ENCODE results near the gene SLC9A3. TPM values are rescaled to one million over a fixed set of nuclear protein-coding genes. Genes with fewer than 3 reads are reported as not detected.

The SLC9A3 gene
- total RNA-seq, 6 donors from 2014 or later, result 1.0 to 4.1 (median 1.9) TPM

- H3K27me3 ChIP-seq, result peaks cover 0 to 20% (median 6%) of the 10 kb centered on the region in 4 donors
- 92 to 95% methylated on average over 25 to 26 of the region's 26 CpGs for WGBS, 2 donors
Measured at GRCh38 chr5:483011-483410, 41.2 kb downstream of the SLC9A3 start.

GRCh38 chr5:482506-482905, 41.7 kb downstream of the SLC9A3 start:
- peaks cover 0 to 22% (median 9%) of the 10 kb centered on the region in 4 donors for H3K27me3 ChIP-seq
- TF ChIP-seq POLR2AphosphoS5 (IDR thresholded peaks at IDR 0.05), result no peak
- TF ChIP-seq POLR2A (IDR thresholded peaks at IDR 0.05), result no peak
- TF ChIP-seq CTCF (IDR thresholded peaks at IDR 0.05), result no peak
- no peak for TF ChIP-seq EP300 (IDR thresholded peaks at IDR 0.05)
- no peak for ATAC-seq (ENCODE audit: low FRiP score in 2 of 2)

More at GRCh38 chr5:483011-483410, 41.2 kb downstream of the SLC9A3 start:
- Histone ChIP-seq H3K36me3 (no peaks in the 10 kb centered on the region), H3K4me3 (no peak overlapping the region), H3K9me3 (no peaks in the 10 kb centered on the region), H3K4me1 (peaks cover 0 to 4% (median 0%) of the 10 kb centered on the region in 4 donors), H3K27ac (no peak overlapping the region)
- ATAC-seq (ENCODE audit: low FRiP score in 2 of 2) (no peak), DNase-seq (peak in 1 of 2 donors; percentile 78)
- TF ChIP-seq EP300 (IDR thresholded peaks at IDR 0.05) (no peak), CTCF (IDR thresholded peaks at IDR 0.05) (no peak)

GRCh38 chr5:482021-482420, 42.2 kb downstream of the SLC9A3 start:
- H3K36me3 ChIP-seq, result no peaks in the 10 kb centered on the region
- no peak overlapping the region for H3K4me3 ChIP-seq
- DNase-seq (peak in 1 of 2 donors; percentile 59), ATAC-seq (ENCODE audit: low FRiP score in 2 of 2) (no peak)
- peaks cover 0 to 4% (median 0%) of the 10 kb centered on the region in 4 donors for H3K4me1 ChIP-seq
- WGBS, 2 donors, result 72 to 80% methylated on average over 1 to 22 of the region's 24 CpGs
- TF ChIP-seq POLR2AphosphoS5 (IDR thresholded peaks at IDR 0.05) (no peak), CTCF (IDR thresholded peaks at IDR 0.05) (no peak), POLR2A (IDR thresholded peaks at IDR 0.05) (no peak), EP300 (IDR thresholded peaks at IDR 0.05) (no peak)
- H3K9me3 ChIP-seq, result no peaks in the 10 kb centered on the region
- H3K27ac ChIP-seq, result no peak overlapping the region
- H3K27me3 ChIP-seq, result peaks cover 0 to 24% (median 10%) of the 10 kb centered on the region in 4 donors

More at GRCh38 chr5:482506-482905, 41.7 kb downstream of the SLC9A3 start:
- peaks cover 0 to 4% (median 0%) of the 10 kb centered on the region in 4 donors for H3K4me1 ChIP-seq
- no peak overlapping the region for H3K27ac ChIP-seq
- WGBS, 2 donors, result 94 to 97% methylated on average over 12 to 27 of the region's 27 CpGs
- H3K9me3 ChIP-seq, result no peaks in the 10 kb centered on the region
- H3K4me3 ChIP-seq, result no peak overlapping the region
- no peaks in the 10 kb centered on the region for H3K36me3 ChIP-seq
- DNase-seq, result peak in 1 of 2 donors; percentile 81

GRCh38 chr5:481347-481746, 42.9 kb downstream of the SLC9A3 start:
- 79 to 89% methylated on average over 23 of the region's 23 CpGs for WGBS, 2 donors
- H3K27me3 ChIP-seq, result peaks cover 0 to 31% (median 14%) of the 10 kb centered on the region in 4 donors
- no peaks in the 10 kb centered on the region for H3K9me3 ChIP-seq
- DNase-seq, result peak in 1 of 2 donors; percentile 63
- no peak overlapping the region for H3K4me3 ChIP-seq
- TF ChIP-seq EP300 (IDR thresholded peaks at IDR 0.05), result no peak
- no peak for TF ChIP-seq POLR2AphosphoS5 (IDR thresholded peaks at IDR 0.05)
- TF ChIP-seq CTCF (IDR thresholded peaks at IDR 0.05), result no peak
- no peak for TF ChIP-seq POLR2A (IDR thresholded peaks at IDR 0.05)
- no peaks in the 10 kb centered on the region for H3K36me3 ChIP-seq
- no peak overlapping the region for H3K27ac ChIP-seq
- peaks cover 0 to 4% (median 0%) of the 10 kb centered on the region in 4 donors for H3K4me1 ChIP-seq
- ATAC-seq (ENCODE audit: low FRiP score in 2 of 2), result no peak
